ENCODE measurements around the gene TM2D1.
"Not testable (repeated sequence)": the region's sequence is repeated elsewhere in the genome, so short reads cannot be mapped to it uniquely, and the experiment has no call there.

Gene TM2D1

DNA sequence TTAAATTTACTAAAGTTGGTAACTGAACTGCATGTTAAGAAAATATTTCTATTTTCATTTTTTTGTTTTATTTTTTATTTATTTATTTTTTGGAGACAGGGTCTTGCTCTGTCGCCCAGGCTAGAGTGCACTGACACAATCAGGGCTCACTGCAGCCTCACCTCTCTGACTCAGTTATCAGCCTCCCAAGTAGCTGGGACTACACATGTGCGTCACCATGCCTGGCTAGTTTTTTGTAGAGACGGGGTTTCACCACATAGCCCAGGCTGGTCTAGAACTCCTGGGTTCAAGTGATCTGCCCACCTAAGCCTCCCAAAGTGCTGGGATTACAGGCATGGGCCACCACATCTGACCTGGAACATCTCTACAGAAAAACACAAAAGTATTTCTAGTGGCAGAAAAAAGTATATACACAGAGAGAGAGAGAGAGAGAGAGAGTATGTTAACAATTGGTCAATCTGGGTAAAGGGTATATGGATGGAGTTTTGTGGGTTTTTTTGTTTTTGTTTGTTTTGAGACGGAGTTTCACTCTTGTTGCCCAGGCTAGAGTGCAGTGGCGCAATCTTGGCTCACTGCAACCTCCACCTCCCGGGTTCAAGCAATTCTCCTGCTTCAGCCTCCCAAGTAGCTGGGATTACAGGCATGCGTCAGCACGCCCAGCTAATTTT is 5.8 kb downstream of the TM2D1 start:
- DNase-seq (ENCODE audit: low read depth), result not testable (repeated sequence)

DNA sequence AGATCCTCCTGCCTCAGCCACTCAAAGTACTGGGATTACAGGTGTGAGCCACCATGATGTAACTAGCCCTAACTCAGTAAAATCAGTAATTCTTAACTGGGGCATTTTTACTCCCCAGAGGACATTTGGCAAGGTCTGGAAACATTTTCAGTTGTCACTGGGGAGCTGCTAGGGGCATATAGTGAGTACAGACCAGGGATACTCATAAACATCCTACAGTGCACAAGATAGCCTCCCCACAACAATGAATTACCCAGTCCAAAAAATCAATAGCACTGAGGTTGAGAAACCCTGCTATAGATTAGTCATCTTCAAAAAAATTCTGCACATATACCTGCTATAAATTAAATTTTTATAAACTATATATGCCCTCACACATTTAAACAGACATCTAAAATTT is 13.0 kb downstream of the TM2D1 start:
- DNase-seq (ENCODE audit: low read depth), result no peak

- peak; percentile 81 for DNase-seq (ENCODE audit: low read depth)
These were observed 13.7 kb downstream of the TM2D1 start for GRCh38 chr1:61711257-61711656.

GRCh38 chr1:61709908-61710289 is 15.0 kb downstream of the TM2D1 start:
- no peak for DNase-seq (ENCODE audit: low read depth)

- peak; percentile 68 for DNase-seq (ENCODE audit: low read depth)
These were observed 15.7 kb downstream of the TM2D1 start for GRCh38 chr1:61708953-61709907.

DNA sequence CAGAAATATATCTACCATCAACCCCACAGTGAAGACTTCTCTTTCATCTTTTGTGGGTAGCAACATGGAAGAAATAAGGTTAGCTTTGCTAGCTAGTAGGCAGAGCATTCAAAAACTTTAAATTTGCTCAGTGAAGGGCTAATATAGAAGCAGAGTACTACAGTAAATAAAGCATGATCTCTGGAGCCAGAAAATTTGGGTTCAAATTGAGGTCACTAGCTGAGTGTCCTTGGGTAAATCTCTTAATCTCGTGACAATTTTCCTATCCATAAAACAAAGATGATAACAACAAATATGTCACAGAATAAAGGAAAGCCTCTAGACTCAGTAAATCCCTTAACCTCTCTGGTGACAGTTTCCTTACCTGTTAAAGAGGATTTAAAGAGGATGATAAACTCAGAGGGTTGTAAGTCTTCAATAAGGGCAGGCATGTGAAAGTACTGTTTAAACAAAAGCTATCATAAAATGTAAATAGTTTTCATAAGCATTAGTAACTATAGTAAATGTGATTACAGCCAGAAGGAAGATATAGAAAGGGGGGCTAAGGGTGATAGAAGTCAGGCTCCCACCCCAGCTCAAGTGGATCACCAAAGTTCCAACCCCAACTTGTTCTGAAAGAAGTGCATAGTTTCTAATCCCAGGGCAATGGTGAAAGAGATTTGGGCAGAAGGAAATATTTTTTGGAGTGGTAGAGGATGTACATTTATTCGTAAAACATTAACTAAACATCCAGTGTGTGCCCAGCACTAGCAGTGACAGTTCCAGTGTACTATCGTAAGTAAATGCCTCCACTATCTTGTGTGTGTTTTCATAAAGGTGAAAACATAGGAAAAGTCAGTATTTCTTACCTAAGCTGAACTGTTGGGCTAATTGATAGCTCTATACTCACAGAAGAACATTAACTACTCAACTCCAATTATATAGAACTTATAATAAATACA is 24.8 kb downstream of the TM2D1 start:
- no peak for DNase-seq (ENCODE audit: low read depth)

DNA sequence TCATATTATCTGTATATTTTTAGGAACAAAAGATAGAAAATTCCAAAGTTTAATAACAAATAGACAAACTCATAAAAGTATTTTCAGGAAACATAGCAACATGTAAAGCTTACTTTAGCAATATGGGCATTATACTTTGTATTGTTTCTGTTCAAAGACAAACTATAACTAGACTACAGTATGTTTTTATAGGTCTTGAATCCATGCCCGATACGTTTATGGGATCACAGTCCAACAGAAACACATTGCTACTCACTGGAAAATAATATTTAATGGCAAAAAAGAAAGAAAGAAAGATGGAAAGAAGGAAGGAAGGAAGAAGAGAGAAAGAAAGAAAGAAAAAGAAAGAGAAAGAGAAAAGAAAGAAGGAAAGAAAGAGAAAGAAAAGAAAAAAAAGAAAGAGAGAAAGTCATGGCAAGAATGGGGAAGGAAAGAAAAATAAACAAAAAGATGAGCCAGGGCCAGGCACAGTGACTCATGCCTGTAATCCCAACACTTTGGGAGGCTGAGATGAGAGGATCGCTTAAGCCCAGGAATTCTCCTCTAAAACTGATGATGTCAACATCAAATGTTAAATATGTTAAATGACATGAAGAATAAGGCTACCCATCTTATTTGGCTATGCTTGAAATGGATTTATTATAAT is 32.7 kb downstream of the TM2D1 start:
- DNase-seq (ENCODE audit: low read depth), result peak; percentile 33

- no peak for DNase-seq (ENCODE audit: low read depth)
These were observed 37.0 kb downstream of the TM2D1 start for GRCh38 chr1:61687901-61688300.

DNA sequence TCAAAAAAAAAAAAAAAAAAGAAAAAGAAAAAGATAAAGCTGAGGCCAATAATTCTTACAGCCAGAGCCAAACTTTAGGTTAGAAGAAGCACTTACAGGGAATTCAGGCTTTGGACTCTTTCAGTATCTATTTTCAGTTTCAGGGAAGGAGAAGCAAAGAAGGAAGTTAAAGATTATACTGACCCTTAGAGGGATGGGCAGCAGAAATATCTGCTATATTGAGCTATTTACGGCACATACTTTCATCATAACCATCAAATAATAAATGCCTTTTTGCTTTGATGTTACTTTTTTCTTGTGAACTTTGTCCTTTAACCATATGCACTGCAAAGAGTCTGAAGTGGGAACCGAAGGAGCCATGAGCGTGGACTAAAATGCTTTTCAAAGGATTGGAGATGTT is 42.0 kb downstream of the TM2D1 start:
- DNase-seq (ENCODE audit: low read depth), result no peak

GRCh38 chr1:61680500-61680899 is 44.4 kb downstream of the TM2D1 start:
- DNase-seq (ENCODE audit: low read depth), result no peak

DNA sequence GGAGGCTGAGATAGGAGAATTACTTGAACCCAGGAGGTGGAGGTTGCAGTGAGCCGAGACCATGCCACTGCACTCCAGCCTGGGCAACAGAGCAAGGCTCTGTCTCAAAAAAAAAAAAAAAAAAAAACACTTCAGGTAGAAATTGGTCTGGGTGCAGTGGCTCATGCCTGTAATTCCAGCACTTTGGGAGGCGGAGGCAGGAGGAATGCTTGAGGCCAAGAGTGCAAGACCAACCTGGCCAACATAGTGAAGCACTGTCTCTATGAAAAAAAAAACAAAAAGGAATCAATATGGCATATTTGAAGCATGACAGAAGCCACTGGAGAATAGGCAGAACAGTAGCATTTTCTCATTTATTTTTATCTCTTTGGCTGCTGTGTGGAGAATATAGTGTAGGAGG is 48.1 kb downstream of the TM2D1 start:
- not testable (repeated sequence) for DNase-seq (ENCODE audit: low read depth)

GRCh38 chr1:61674221-61674620 is 50.7 kb downstream of the TM2D1 start:
- peak; percentile 18 for DNase-seq (ENCODE audit: low read depth)

DNA sequence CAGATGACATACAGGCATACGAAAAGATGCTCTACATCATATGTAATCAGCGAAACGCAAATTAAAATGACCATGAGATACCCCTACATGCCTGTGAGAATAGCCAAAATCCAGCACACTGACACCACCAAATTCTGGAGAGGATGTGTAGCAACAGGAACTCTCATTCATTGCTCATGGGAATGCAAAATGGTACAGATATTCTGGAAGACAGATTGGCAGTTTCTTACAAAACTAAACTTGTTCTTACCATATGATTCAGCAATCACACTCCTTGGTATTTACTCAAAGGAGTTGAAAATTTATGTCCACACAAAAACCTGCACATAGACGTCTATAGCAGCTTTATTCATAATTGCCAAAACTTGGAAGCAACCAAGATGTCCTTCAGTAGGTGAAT is 52.6 kb downstream of the TM2D1 start:
- no peak for DNase-seq (ENCODE audit: low read depth)

GRCh38 chr1:61670445-61670844 is 54.5 kb downstream of the TM2D1 start:
- no peak for DNase-seq (ENCODE audit: low read depth)

DNA sequence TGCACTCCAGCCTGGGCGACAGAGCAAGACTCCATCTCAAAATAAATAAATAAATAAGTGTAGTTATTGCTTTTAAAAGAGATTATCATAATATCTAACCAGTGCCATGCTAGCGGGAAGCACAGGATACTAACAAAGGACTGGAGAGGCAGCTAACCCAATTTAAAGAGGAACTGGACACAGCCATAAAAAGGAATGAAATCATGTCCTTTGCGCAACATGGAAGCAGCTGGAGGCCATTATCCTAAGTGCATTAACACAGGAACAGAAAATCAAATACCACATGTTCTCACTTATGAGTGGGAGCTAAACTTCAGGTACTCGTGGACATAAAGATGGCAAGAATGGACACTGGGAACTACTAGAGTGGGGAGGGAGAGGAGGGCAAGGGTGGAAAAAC is 54.9 kb downstream of the TM2D1 start:
- DNase-seq (ENCODE audit: low read depth), result no peak

DNA sequence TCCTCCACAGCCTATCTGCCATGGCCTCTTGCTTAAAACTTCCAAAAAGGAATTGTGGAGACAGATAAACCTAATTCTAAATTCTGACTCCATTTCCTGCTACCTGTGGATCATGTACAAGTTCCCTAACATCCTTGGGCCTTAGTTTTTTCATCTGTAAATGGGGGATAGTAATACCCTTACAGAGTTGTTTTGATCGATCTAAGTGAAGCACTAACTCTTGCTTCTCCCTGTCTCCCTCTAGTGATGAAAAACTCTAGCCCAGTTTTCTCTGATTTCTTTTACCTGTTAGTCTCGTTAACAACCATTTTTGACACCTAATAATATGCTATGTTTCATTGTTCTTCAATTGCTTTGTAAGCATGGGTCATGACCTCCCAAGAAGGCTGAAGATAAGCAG is 65.9 kb downstream of the TM2D1 start:
- no peak for DNase-seq (ENCODE audit: low read depth)

GRCh38 chr1:61655453-61655852 is 69.5 kb downstream of the TM2D1 start:
- no peak for DNase-seq (ENCODE audit: low read depth)

DNA sequence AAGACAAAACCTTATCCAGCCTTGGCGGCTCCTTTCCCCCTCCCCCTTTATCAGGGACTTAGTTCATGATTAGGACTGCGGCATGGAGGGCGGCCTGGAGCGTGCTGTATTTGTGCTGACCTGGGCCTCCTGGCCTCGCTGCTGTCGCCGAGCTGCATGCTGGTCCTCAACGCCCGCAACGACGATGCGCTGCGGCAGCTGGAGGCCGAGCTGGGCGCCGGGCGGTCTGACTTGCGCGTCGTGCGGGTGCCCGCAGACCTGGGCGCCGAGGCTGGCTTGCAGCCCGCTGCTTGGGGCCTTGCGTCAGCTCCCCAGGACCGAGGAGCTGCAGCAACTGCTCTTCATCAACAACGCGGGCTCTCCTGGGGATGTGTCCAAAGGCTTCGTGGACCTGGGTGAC is 70.9 kb downstream of the TM2D1 start:
- no peak for DNase-seq (ENCODE audit: low read depth)

DNA sequence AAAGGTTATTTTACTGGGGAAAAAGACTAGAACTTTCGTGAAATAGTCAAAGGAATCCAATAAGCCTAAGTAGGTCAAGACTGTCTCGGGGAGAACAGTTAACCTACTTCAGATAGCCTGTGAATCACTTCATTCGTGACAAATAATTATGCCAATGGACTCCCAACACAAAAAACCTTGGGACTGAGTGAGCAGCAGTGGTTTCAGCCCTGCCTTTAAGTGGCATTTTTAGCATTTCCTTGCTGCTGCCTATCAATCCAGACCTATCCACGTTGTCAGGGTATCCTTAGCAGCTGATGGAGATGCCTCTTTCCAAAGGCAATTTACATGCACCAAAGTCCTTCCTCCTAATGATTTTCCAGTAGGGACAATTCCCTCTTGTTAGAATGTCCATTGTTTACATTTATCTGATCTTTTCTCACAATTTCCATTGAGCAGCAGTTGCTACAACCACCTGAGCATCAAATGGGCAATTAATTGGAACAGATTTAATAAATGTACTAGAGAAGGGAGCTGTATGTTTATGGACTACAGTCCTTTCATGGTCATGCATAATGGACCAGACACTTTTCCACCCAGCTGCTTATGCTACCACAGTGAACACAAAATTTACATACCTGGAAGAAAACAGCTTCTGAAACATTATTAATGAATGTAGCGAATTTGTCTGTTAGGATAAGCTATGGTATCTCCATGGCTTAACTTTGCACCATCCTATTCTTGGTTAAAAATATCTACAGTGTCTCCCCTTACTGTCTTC is 75.8 kb downstream of the TM2D1 start:
- no peak for DNase-seq (ENCODE audit: low read depth)

GRCh38 chr1:61647142-61647541 is 77.8 kb downstream of the TM2D1 start:
- DNase-seq (ENCODE audit: low read depth), result no peak

GRCh38 chr1:61645476-61645875 is 79.5 kb downstream of the TM2D1 start:
- DNase-seq (ENCODE audit: low read depth), result no peak
